Measurements from ENCODE around the gene NCOA6.

NCOA6 gene

GRCh38 chr20:34806255-34806654 is 19.2 kb downstream of the NCOA6 start:
- TF ChIP-seq CTCF (IDR thresholded peaks at IDR 0.05; ENCODE audit: borderline replicate concordance, control extremely low read depth, extremely low read depth, insufficient read depth, missing control alignments): no peak
- in situ Hi-C loops (cut with MboI; ENCODE audit: low sequenced_read_pairs, unreplicated experiment): no loop called here
- DNase-seq (ENCODE audit: low spot score): no peak

GRCh38 chr20:34798871-34799270 is 26.6 kb downstream of the NCOA6 start:
- no peak for TF ChIP-seq CTCF (IDR thresholded peaks at IDR 0.05; ENCODE audit: borderline replicate concordance, control extremely low read depth, extremely low read depth, insufficient read depth, missing control alignments)
- in situ Hi-C loops (cut with MboI; ENCODE audit: low sequenced_read_pairs, unreplicated experiment): no loop called here
- DNase-seq (ENCODE audit: low spot score): no peak

- in situ Hi-C loops (cut with MboI; ENCODE audit: low sequenced_read_pairs, unreplicated experiment): no loop called here
- TF ChIP-seq CTCF (IDR thresholded peaks at IDR 0.05; ENCODE audit: borderline replicate concordance, control extremely low read depth, extremely low read depth, insufficient read depth, missing control alignments): no peak
- no peak for DNase-seq (ENCODE audit: low spot score)
These were observed 27.1 kb downstream of the NCOA6 start for GRCh38 chr20:34798328-34798727.

- TF ChIP-seq CTCF (IDR thresholded peaks at IDR 0.05; ENCODE audit: borderline replicate concordance, control extremely low read depth, extremely low read depth, insufficient read depth, missing control alignments): no peak
- in situ Hi-C loops (cut with MboI; ENCODE audit: low sequenced_read_pairs, unreplicated experiment): no loop called here
- no peak for DNase-seq (ENCODE audit: low spot score)
These were observed 28.1 kb downstream of the NCOA6 start for GRCh38 chr20:34797012-34797995.

- TF ChIP-seq CTCF (IDR thresholded peaks at IDR 0.05; ENCODE audit: borderline replicate concordance, control extremely low read depth, extremely low read depth, insufficient read depth, missing control alignments): no peak
- in situ Hi-C loops (cut with MboI; ENCODE audit: low sequenced_read_pairs, unreplicated experiment): no loop called here
- DNase-seq (ENCODE audit: low spot score): no peak
These were observed 31.4 kb downstream of the NCOA6 start for GRCh38 chr20:34794006-34794585.

GRCh38 chr20:34792687-34793363 is 32.6 kb downstream of the NCOA6 start:
- no peak for TF ChIP-seq CTCF (IDR thresholded peaks at IDR 0.05; ENCODE audit: borderline replicate concordance, control extremely low read depth, extremely low read depth, insufficient read depth, missing control alignments)
- in situ Hi-C loops (cut with MboI; ENCODE audit: low sequenced_read_pairs, unreplicated experiment): no loop called here
- DNase-seq (ENCODE audit: low spot score): no peak
